Measurements from ENCODE around the gene TOP3A. TPM values are rescaled to one million over a fixed set of nuclear protein-coding genes. Genes with fewer than 3 reads are reported as not detected.

Gene TOP3A, protein sequence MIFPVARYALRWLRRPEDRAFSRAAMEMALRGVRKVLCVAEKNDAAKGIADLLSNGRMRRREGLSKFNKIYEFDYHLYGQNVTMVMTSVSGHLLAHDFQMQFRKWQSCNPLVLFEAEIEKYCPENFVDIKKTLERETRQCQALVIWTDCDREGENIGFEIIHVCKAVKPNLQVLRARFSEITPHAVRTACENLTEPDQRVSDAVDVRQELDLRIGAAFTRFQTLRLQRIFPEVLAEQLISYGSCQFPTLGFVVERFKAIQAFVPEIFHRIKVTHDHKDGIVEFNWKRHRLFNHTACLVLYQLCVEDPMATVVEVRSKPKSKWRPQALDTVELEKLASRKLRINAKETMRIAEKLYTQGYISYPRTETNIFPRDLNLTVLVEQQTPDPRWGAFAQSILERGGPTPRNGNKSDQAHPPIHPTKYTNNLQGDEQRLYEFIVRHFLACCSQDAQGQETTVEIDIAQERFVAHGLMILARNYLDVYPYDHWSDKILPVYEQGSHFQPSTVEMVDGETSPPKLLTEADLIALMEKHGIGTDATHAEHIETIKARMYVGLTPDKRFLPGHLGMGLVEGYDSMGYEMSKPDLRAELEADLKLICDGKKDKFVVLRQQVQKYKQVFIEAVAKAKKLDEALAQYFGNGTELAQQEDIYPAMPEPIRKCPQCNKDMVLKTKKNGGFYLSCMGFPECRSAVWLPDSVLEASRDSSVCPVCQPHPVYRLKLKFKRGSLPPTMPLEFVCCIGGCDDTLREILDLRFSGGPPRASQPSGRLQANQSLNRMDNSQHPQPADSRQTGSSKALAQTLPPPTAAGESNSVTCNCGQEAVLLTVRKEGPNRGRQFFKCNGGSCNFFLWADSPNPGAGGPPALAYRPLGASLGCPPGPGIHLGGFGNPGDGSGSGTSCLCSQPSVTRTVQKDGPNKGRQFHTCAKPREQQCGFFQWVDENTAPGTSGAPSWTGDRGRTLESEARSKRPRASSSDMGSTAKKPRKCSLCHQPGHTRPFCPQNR
- total RNA-seq = 31.0 and 49.2 TPM in 2 replicates

GRCh38 chr17:18314731-18315561 is at the start of gene TOP3A, which contains the start of gene SMCR8:
Gene TOP3A (minus strand): TSS chr17:18314994. CDS start chr17:18314778, 216 bp downstream.
Gene SMCR8 (plus strand): TSS chr17:18315293. CDS start chr17:18315790, 497 bp downstream.
- TF ChIP-seq, protein P1, sequence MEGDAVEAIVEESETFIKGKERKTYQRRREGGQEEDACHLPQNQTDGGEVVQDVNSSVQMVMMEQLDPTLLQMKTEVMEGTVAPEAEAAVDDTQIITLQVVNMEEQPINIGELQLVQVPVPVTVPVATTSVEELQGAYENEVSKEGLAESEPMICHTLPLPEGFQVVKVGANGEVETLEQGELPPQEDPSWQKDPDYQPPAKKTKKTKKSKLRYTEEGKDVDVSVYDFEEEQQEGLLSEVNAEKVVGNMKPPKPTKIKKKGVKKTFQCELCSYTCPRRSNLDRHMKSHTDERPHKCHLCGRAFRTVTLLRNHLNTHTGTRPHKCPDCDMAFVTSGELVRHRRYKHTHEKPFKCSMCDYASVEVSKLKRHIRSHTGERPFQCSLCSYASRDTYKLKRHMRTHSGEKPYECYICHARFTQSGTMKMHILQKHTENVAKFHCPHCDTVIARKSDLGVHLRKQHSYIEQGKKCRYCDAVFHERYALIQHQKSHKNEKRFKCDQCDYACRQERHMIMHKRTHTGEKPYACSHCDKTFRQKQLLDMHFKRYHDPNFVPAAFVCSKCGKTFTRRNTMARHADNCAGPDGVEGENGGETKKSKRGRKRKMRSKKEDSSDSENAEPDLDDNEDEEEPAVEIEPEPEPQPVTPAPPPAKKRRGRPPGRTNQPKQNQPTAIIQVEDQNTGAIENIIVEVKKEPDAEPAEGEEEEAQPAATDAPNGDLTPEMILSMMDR (conservative IDR thresholded peaks at IDR 0.05; ENCODE audit: low read depth, low read length) = no peak
- DNase-seq (ENCODE audit: low read depth) = peak; percentile 87
- H3K4me3 ChIP-seq (ENCODE audit: low read depth, low read length) = peak within 1 kb of the TSS; percentile 89

DNA sequence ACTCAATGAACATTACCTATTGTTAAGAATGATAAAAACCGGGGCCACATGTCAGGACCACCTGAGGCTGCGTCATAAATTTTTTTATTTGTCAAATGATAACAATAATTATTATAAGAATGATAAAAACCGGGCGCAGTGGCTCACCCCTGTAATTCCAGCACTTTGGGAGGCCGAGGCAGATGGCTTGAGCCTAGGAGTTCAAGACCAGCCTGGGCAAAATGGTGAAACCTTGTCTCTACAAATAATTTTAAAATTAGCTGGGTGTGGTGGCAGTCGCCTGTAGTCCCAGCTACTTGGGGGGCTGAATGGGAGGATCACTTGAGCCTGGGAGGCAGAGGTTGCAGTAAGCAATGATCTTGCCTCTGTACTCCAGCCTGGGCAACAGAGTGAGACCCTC is 49.4 kb upstream of the TOP3A start:
- no peak overlapping the region for H3K4me3 ChIP-seq (ENCODE audit: low read depth, low read length)
- TF ChIP-seq, protein P1 (conservative IDR thresholded peaks at IDR 0.05; ENCODE audit: low read depth, low read length) = no peak
- DNase-seq (ENCODE audit: low read depth) = no peak

DNA sequence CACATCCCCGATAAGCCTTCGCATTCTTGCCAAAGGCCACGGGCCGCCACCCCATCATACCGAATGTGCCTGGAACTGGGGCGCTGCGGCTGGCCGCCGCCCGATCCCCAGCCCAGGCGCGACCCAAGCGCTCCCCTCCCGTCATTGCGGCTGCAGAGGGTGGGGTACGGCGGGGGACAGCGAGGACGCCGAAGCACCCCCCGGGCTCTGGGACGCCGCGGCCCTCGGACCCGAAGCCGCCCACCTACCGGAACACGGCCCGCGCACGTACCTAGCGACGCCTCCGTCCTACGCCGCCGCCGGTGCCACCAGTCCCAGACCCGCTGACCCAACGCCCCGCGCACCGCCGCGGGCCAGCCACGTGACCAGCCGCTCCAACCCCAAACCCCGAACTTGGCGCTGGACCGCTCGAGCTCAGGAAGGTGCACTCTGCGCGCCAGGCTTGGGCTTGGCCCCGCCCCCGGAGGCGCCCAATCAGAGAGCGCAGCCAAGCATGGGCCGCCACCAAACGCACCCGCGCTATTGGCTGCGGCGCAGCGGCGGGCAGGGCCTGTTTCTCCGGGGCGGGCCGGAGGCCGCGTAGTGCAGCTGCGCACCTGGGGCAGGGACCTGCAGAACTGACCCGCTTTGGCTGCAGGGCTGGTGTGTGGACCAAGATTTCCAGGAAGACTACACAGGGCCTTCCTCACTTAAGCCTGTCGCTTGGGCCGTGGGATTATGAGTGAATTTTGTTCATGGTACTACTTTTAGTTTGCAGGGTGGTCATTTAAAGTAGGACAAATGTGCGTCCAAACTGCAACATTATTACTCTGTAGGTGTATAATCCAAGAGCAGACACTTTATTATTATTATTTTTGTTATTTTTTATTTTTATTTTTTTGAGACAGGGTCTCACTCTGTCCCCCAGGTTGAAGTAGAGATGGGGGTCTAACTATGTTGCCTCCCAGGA is 48.6 kb upstream of the TOP3A start, which contains the start of gene SHMT1:
TSS of gene SHMT1 (minus strand) at position 450 of the 949 bp plus-strand sequence. CDS start 7,569 bp downstream, outside the sequence.
- H3K4me3 ChIP-seq (ENCODE audit: low read depth, low read length) = peak within 1 kb of the TSS; percentile 85
- TF ChIP-seq, protein P1 (conservative IDR thresholded peaks at IDR 0.05; ENCODE audit: low read depth, low read length) = no peak
- DNase-seq (ENCODE audit: low read depth) = peak; percentile 16

- peak; percentile 74 for DNase-seq (ENCODE audit: low read depth)
- TF ChIP-seq, protein P1 (conservative IDR thresholded peaks at IDR 0.05; ENCODE audit: low read depth, low read length) = no peak
- peak overlapping the region; percentile 85 for H3K4me3 ChIP-seq (ENCODE audit: low read depth, low read length)
Measured at GRCh38 chr17:18362698-18363100, 47.9 kb upstream of the TOP3A start.

DNA sequence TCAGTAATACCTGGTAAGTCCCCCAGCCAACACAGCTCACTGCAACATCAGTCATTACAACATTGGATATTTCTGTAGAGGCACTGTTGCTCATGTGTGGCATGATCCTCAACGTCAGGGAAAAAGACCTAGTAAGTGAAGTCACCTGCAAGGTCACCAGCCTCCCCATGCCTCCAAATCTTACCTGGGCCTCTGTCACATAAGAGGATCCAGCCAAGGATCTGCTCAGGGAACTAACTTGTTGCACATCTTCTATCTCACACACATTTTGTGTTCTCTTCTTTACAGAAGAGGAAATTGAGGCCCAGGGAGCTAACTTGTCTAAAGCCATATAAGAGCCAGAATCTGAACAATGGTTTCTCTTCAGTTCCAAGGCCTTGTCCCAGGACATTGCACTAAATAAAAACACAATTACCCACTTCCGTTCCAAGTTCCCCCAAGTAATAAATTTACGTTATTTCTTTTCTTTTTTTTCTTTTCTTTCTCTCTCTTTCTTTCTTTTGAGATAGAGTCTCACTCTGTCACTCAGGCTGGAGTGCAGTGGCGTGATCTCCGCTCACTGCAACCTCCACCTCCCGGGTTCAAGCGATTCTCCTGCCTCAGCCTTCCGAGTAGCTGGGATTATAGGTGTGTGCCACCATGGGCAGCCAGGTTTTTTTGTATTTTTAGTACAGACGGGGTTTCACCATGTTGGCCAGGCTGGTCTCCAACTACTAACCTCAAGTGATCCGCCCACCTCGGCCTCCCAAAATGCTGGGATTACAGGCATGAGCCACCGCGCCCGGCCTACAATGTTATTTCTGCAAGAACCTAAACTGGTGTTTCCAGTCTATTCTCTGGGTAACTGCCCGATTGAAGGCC is 47.3 kb upstream of the TOP3A start:
- TF ChIP-seq, protein P1 (conservative IDR thresholded peaks at IDR 0.05; ENCODE audit: low read depth, low read length) = no peak
- peak overlapping the region; percentile 85 for H3K4me3 ChIP-seq (ENCODE audit: low read depth, low read length)
- DNase-seq (ENCODE audit: low read depth) = peak; percentile 18
